Peyer's patch (tissue), 4 donors: ENCODE data around the gene KIF3B. TPM values are rescaled to one million over a fixed set of nuclear protein-coding genes. Genes with fewer than 3 reads are reported as not detected.

Source experiments
- DNase-seq, 3 donors: peaks; one replicate each; pipeline ENCODE4 v3.0.0-alpha.2; 2017 to 2019
- H3K27ac ChIP-seq, 4 donors: fragments of 200-600 bp; sonication (generic); one replicate each; pipeline ENCODE4 v1.5.1; 2016 to 2019
- H3K27me3 ChIP-seq, 2 donors: fragments of 200-600 bp; sonication (generic); one replicate each; pipeline ENCODE4 v1.5.1; 2019
- H3K36me3 ChIP-seq, 3 donors: fragments of 200-600 bp; sonication (generic); one replicate each; pipeline ENCODE4 v1.5.1; 2016 to 2019
- H3K4me1 ChIP-seq, 4 donors: fragments of 200-600 bp; sonication (generic); one replicate each; pipeline ENCODE4 v1.5.1; 2016 to 2019
- H3K4me3 ChIP-seq, 4 donors: fragments of 200-600 bp; sonication (generic); 1 replicate in 3 of 4; 2 replicates in 1 of 4; pipeline ENCODE4 v1.5.1; 2016 to 2019; ENCODE audit warnings: mild to moderate bottlenecking in 1 of 4
- H3K9me3 ChIP-seq, 4 donors: fragments of 200-600 bp; sonication (generic); one replicate each; pipeline ENCODE4 v1.5.1; 2016 to 2019; ENCODE audit warnings: mild to moderate bottlenecking in 1 of 4
- POLR2A ChIP-seq, 2 donors: fragments of 450-650 bp; IDR thresholded peaks; one replicate each; pipeline ENCODE4 v1.5.1; 2017; ENCODE audit warnings: antibody characterized with exemption in 2 of 2, mild to moderate bottlenecking in 2 of 2, moderate library complexity in 2 of 2
- total RNA-seq, 4 donors: library from RNA; depleted of rRNA; stranded (reverse); fragments of >200 nt; gene quantifications; one replicate each; pipeline ENCODE4 v1.1.0, GENCODE V29; 2016
- TF ChIP-seq, protein P1 (sequence below), 6 experiments: fragments of 450-650 bp in 4 of 6; fragments of 200-600 bp in 2 of 6; sonication (generic) in 1 of 6; IDR thresholded peaks; one replicate each; pipeline ENCODE4 v1.5.1; 2017 to 2019; ENCODE audit warnings: antibody characterized with exemption in 6 of 6, mild to moderate bottlenecking in 3 of 6, moderate library complexity in 1 of 6

KIF3B gene
- total RNA-seq, 4 donors from 2014 or later: 42.1 to 77.6 (median 57.7) TPM

DNA sequence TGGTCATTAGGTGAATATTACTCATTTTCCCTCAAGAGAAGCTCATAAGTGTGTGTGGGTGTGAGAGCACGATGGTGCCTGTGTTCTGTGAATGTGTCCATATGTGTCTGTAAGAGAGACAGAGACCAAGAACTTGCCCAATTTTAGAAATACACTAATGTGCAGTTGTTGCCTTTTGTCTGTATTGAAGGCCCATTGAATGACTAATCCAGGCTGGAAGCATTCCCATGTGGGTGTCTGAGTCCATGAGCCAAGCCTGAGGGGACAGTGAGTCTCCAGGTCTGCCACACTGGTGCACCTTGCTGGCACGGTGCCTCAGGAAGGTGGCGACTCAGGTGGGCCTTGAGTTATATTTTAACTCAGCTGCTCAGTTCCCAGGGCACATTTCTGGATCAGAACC lies 55.2 kb downstream of the KIF3B start:
- H3K27ac ChIP-seq: peak overlapping the region in 1 of 4 donors; percentile 6
- no peaks in the 10 kb centered on the region for H3K9me3 ChIP-seq
- peaks cover 0 to 46% (median 0%) of the 10 kb centered on the region in 3 donors for H3K36me3 ChIP-seq
- no peaks in the 10 kb centered on the region for H3K4me1 ChIP-seq
- no peak for DNase-seq
- TF ChIP-seq POLR2A (IDR thresholded peaks at IDR 0.05): no peak
- no peaks in the 10 kb centered on the region for H3K27me3 ChIP-seq
- H3K4me3 ChIP-seq: no peak overlapping the region

DNA sequence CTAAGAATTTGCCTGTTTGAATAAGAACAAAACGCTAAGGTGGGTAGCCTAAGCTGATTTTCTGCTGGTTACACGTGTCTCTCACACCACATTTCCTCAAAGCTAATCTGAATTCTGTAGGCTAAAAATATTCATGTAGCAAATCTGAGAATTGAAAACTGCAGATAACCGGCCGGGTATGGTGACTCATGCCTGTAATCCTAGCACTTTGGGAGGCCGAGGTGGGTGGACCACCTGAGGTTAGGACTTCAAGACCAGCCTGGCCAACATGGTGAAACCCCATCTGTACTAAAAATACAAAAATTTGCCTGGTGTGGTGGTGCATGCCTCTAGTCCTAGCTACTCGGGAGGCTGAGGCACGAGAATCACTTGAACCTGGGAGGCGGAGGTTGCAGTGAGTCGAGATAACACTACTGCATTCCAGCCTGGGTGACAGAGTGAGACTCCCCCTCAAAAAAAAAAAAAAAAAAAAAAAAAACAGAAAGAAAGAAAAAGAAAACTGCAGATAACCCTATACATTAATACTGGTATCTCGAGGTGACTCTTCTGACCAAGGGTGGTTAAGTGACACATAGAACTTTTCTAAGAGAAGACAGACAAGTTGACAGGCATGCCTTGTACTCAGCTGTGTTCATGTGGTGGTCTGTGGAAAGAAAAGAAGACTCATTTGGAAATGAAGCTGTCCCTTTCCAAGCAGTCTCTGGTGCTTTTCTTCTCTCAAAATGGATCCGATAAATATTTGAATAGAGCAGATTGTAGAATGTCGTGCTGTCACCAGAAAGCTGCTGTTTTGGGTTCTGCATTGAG lies 55.9 kb downstream of the KIF3B start:
- TF ChIP-seq POLR2A (IDR thresholded peaks at IDR 0.05): no peak
- TF ChIP-seq, protein P1, sequence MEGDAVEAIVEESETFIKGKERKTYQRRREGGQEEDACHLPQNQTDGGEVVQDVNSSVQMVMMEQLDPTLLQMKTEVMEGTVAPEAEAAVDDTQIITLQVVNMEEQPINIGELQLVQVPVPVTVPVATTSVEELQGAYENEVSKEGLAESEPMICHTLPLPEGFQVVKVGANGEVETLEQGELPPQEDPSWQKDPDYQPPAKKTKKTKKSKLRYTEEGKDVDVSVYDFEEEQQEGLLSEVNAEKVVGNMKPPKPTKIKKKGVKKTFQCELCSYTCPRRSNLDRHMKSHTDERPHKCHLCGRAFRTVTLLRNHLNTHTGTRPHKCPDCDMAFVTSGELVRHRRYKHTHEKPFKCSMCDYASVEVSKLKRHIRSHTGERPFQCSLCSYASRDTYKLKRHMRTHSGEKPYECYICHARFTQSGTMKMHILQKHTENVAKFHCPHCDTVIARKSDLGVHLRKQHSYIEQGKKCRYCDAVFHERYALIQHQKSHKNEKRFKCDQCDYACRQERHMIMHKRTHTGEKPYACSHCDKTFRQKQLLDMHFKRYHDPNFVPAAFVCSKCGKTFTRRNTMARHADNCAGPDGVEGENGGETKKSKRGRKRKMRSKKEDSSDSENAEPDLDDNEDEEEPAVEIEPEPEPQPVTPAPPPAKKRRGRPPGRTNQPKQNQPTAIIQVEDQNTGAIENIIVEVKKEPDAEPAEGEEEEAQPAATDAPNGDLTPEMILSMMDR (IDR thresholded peaks at IDR 0.05): no peak
- Histone ChIP-seq H3K27me3 (no peaks in the 10 kb centered on the region), H3K4me3 (no peak overlapping the region), H3K36me3 (peaks cover 0 to 39% (median 0%) of the 10 kb centered on the region in 3 donors), H3K9me3 (no peaks in the 10 kb centered on the region), H3K4me1 (no peaks in the 10 kb centered on the region), H3K27ac (peak overlapping the region in 3 of 4 donors; percentile 15 to 28 (median 19))
- DNase-seq: no peak

DNA sequence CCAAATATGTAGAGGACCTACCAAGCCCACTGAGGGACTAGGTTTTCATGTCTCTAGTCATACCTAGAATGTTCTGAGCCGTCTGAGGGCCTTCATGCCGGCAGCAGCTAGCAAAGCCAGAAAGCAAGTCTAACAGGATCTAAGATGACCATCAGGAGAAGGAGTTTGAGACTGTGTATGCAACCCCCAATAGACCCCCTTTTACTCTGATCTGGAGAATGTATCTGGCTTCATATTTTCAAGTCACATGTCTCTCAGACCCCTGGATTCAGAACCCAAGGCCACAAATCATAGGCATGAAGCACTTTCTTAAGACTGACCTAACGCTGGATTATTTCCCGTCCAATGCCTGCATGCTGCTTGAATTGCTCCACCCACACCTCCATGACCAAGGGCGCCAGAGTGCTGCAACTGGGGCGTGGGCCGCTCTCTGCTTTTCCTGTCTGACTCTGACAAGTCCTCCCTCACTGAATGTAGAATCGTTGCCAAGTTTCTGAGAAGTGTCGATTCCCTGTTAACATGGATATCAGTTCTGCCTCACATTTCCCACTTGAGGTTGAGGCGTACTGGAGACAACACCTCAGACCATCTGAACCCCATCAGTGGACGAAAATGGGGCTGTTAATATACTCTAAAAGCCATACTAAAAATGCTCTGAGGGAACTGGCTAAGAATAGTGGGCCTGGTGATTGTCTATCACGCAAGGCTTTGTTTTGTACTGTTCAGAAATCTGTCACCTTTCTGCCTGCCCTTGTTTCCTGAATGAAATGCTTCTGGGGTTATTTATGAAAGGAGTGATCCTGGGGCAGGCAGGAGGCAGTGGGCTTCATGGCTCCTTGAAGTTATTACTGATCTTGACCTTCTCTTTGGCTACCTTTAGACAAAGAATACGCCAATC lies 56.8 kb downstream of the KIF3B start:
- no peak for TF ChIP-seq POLR2A (IDR thresholded peaks at IDR 0.05)
- TF ChIP-seq, protein P1 (IDR thresholded peaks at IDR 0.05): no peak
- H3K4me3 ChIP-seq: no peak overlapping the region
- H3K36me3 ChIP-seq: peaks cover 0 to 32% (median 0%) of the 10 kb centered on the region in 3 donors
- H3K9me3 ChIP-seq: no peaks in the 10 kb centered on the region
- H3K27ac ChIP-seq: peak overlapping the region in 3 of 4 donors; percentile 19 to 28 (median 25)
- no peaks in the 10 kb centered on the region for H3K27me3 ChIP-seq
- peak in 2 of 3 donors; percentile 40 to 69 for DNase-seq
- H3K4me1 ChIP-seq: no peaks in the 10 kb centered on the region

DNA sequence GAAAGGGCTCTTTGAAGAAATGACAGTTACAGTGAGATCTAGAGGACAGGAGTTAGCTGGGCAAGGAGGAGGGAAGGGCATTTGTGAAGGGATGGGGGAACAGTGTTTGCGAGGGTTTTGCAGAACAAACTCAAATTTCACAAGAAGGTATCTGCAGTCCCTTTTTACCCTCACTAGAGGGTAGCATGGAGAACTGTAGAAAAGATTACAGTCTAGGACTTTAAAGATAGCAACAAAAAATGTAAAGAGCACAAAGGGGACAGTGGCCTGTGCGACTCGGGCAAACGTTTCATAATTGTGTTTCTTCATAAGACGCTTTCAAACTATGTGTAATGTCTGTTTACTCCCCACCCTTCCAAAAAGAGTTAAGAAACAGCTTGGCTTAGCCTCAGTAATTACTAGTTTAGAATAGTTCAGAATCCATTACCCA lies 59.5 kb downstream of the KIF3B start:
- Histone ChIP-seq H3K9me3 (no peaks in the 10 kb centered on the region), H3K4me1 (no peaks in the 10 kb centered on the region), H3K36me3 (peaks cover 0 to 6% (median 0%) of the 10 kb centered on the region in 3 donors), H3K27me3 (no peaks in the 10 kb centered on the region), H3K4me3 (no peak overlapping the region), H3K27ac (no peak overlapping the region)
- no peak for TF ChIP-seq POLR2A (IDR thresholded peaks at IDR 0.05)
- TF ChIP-seq, protein P1 (IDR thresholded peaks at IDR 0.05): peak in 5 of 6 experiments; percentile 26 to 56 (median 53)
- DNase-seq: no peak

DNA sequence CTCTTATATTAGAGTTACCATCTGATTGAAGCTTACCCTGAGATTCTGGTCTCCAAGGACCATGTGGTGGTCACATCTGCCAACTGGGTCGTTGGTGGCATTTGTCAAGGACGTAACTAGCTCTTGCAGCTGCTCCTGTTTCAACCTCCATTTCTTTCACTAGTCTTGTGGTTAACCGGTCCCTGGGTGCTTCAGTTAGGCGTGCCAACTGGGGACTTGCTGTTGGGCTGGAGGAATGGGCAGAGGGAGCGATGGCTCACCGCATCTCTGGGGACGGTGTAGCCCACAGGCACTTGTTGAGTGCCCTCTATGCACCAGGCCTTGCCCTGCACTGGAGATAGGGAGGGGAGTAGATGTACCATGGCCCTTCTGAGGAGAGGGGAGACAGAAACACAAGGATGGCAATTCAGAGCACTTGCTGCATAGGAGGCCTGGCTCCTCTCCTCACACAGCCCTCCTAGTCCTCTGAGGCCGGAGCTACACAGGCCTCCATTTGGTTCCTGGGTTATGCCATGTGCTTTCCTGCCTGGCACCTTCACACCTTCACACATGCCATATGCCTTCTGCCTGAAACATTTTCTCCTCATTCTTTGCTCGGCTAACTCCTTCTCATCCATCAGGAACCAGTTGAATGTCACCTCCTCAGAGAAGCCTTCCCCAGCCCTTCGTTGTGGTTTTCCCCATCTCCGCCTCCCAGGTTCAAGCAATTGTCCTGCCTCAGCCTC lies 60.6 kb downstream of the KIF3B start:
- Histone ChIP-seq H3K9me3 (no peaks in the 10 kb centered on the region), H3K4me3 (no peak overlapping the region), H3K36me3 (no peaks in the 10 kb centered on the region), H3K27ac (no peak overlapping the region), H3K4me1 (no peaks in the 10 kb centered on the region), H3K27me3 (no peaks in the 10 kb centered on the region)
- TF ChIP-seq, protein P1 (IDR thresholded peaks at IDR 0.05): no peak
- TF ChIP-seq POLR2A (IDR thresholded peaks at IDR 0.05): no peak
- no peak for DNase-seq
